OCI-LY3 (cell line): Measurements from ENCODE around the gene PACRG.

Experiments used
- H2AFZ ChIP-seq: fragments of 200-600, 300-600 bp; shearing (Covaris generic); 2 replicates; pipeline ENCODE4 v1.6.0; 2014; ENCODE audit warnings: antibody characterized with exemption, low read depth, low read length
- H3K27ac ChIP-seq: fragments of 200-600, 300-600 bp; sonication (generic); 2 replicates; pipeline ENCODE4 v1.5.1; 2014; ENCODE audit warnings: mild to moderate bottlenecking, low read length, moderate library complexity, mixed read lengths
- H3K27me3 ChIP-seq: fragments of 200-600, 300-600 bp; sonication (generic); 2 replicates; pipeline ENCODE4 v1.6.1; 2014; ENCODE audit warnings: low read depth, low read length, mixed read lengths
- H3K36me3 ChIP-seq: fragments of 200-600, 300-600 bp; sonication (generic); replicated peaks from 2 replicates; pipeline ENCODE3; 2014; ENCODE audit warnings: low read depth, low read length, mixed read lengths
- H3K4me1 ChIP-seq: fragments of 300-600, 200-600 bp; sonication (generic); 2 replicates; pipeline ENCODE4 v1.6.1; 2014; ENCODE audit warnings: low read length, mixed read lengths
- H3K4me2 ChIP-seq: fragments of 200-600, 300-600 bp; sonication (generic); 2 replicates; pipeline ENCODE4 v1.6.1; 2014; ENCODE audit warnings: low read length, mixed read lengths
- H3K4me3 ChIP-seq: fragments of 300-600, 200-600 bp; sonication (generic); 2 replicates; pipeline ENCODE4 v1.5.1; 2014; ENCODE audit warnings: antibody characterized with exemption, mild to moderate bottlenecking, low read length, moderate library complexity
- H3K79me2 ChIP-seq: fragments of 300-600, 200-600 bp; shearing (Covaris generic); 2 replicates; pipeline ENCODE4 v1.6.1; 2014; ENCODE audit warnings: mild to moderate bottlenecking, low read length, mixed read lengths
- H3K9ac ChIP-seq: fragments of 300-600, 200-600 bp; shearing (Covaris generic); 2 replicates; pipeline ENCODE4 v1.6.0; 2014; ENCODE audit warnings: mild to moderate bottlenecking, low read length, moderate library complexity
- H3K9me3 ChIP-seq: fragments of 200-600, 300-600 bp; shearing (Covaris generic); 2 replicates; pipeline ENCODE4 v1.6.1; 2014; ENCODE audit warnings: low read length, mixed read lengths; ENCODE audit not compliant: insufficient read depth
- H4K20me1 ChIP-seq: fragments of 200-600, 300-600 bp; sonication (generic); 2 replicates; pipeline ENCODE4 v1.6.1; 2016; ENCODE audit warnings: low read length, mixed read lengths; ENCODE audit not compliant: insufficient read depth
- EZH2phosphoT487 ChIP-seq: fragments of 200-600 bp; shearing (Covaris generic); IDR thresholded peaks from 2 replicates; pipeline ENCODE4 v1.6.1; 2018; ENCODE audit warnings: antibody characterized with exemption, mixed run types, low read depth
- TF ChIP-seq, protein P1 (sequence below): fragments of 200-600, 300-600 bp; sonication (generic); IDR thresholded peaks from 2 replicates; pipeline ENCODE4 v1.5.1; 2014; ENCODE audit warnings: antibody characterized with exemption, low read length, low read depth

PACRG gene

DNA sequence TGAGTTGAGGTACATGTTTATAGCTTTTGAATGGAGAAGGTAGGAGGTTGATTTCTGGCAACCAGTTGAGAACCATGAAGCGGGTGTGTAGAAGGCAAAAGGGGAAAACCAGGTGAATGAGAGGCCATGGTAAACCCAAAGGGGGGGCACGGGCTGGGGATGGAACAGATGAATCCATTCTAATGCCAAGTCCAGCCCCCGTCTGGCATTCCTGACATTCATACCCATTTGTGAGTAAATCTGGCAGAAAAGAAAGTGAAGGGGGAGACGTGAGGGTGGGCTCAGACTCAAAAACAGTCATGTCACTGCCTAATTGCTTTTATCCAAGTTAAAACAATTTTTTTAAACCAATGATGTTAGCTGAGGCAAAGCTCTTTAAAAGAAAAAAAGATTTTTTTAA is 513.9 kb downstream of the PACRG start:
- no peak for TF ChIP-seq EZH2phosphoT487
- TF ChIP-seq, protein P1, sequence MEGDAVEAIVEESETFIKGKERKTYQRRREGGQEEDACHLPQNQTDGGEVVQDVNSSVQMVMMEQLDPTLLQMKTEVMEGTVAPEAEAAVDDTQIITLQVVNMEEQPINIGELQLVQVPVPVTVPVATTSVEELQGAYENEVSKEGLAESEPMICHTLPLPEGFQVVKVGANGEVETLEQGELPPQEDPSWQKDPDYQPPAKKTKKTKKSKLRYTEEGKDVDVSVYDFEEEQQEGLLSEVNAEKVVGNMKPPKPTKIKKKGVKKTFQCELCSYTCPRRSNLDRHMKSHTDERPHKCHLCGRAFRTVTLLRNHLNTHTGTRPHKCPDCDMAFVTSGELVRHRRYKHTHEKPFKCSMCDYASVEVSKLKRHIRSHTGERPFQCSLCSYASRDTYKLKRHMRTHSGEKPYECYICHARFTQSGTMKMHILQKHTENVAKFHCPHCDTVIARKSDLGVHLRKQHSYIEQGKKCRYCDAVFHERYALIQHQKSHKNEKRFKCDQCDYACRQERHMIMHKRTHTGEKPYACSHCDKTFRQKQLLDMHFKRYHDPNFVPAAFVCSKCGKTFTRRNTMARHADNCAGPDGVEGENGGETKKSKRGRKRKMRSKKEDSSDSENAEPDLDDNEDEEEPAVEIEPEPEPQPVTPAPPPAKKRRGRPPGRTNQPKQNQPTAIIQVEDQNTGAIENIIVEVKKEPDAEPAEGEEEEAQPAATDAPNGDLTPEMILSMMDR, result no peak
- H3K4me1 ChIP-seq, result no peaks in the 10 kb centered on the region
- H3K9ac ChIP-seq, result no peak overlapping the region
- no peaks in the 10 kb centered on the region for H3K79me2 ChIP-seq
- H3K27ac ChIP-seq, result no peak overlapping the region
- H4K20me1 ChIP-seq, result no peaks in the 10 kb centered on the region
- H3K9me3 ChIP-seq, result no peaks in the 10 kb centered on the region
- H3K27me3 ChIP-seq, result no peaks in the 10 kb centered on the region
- H3K4me2 ChIP-seq, result no peak overlapping the region
- no peaks in the 10 kb centered on the region for H3K36me3 ChIP-seq
- no peak overlapping the region for H3K4me3 ChIP-seq
- H2AFZ ChIP-seq, result no peak overlapping the region

DNA sequence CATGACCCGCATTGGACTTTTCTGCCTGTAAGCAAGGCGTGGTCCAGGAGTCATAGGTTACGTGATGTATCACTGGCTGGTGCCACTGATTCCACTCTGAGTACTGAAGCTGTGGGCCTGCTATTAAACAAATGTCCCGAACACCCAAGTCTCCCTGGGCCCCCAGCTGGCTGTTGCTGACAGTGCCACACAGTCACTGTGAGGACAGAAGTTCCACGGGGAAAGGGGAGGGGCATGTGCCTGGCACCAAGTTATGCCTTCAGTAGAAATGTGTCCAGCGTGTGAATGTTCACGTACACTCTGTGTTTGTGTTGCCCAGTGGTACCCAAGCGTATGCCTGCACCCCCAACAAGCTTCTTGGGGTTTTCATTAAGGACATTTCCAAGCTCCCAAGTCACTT is 515.3 kb downstream of the PACRG start:
- H3K4me1 ChIP-seq, result no peaks in the 10 kb centered on the region
- H2AFZ ChIP-seq, result no peak overlapping the region
- no peaks in the 10 kb centered on the region for H3K79me2 ChIP-seq
- no peak overlapping the region for H3K4me3 ChIP-seq
- H4K20me1 ChIP-seq, result no peaks in the 10 kb centered on the region
- H3K9ac ChIP-seq, result no peak overlapping the region
- no peak overlapping the region for H3K27ac ChIP-seq
- no peaks in the 10 kb centered on the region for H3K9me3 ChIP-seq
- H3K36me3 ChIP-seq, result no peaks in the 10 kb centered on the region
- H3K27me3 ChIP-seq, result no peaks in the 10 kb centered on the region
- no peak overlapping the region for H3K4me2 ChIP-seq
- TF ChIP-seq, protein P1, result no peak
- no peak for TF ChIP-seq EZH2phosphoT487

DNA sequence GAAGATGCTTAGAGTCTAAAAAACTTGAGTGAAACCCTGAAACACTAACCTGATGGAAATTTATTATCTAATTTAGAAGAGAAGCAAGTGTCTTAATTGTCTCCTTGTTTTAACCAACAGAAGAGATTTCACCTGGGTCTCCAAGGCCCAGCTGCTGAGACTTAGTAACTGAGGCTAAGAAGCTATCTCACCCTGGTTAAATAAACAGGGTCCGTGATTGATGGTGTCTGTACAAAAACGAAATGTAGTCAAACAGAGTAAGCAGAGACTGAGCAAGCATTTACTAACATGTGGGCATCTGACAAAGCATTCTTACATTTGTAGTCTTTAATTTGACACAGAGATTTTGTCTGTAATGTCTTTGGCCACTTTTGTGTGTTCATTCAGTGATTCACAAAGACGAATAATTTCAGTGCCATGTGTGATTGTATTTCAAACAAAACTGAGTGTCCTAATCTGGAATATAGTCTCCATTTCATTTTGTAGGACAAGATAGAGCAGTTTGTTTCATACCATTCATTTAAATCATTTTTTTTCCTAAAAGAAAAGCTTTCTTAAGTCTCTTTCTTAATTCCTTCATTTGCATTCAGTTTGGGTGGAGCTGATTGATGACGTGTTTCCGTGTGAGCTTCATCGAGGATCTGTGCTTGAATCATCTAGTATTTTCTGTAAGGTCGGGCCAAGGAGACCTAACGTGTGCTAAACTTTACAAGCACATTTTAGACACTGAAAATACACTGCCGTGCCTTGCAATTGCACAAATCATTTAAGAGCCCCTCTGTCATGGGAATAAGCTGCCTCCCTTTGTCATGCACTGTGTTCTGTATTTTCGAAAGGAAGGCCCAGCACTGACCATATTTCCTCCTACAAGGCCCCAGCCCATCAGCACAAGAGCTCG is 516.2 kb downstream of the PACRG start:
- H3K4me3 ChIP-seq, result no peak overlapping the region
- H3K79me2 ChIP-seq, result no peaks in the 10 kb centered on the region
- TF ChIP-seq, protein P1, result no peak
- TF ChIP-seq EZH2phosphoT487, result no peak
- no peak overlapping the region for H3K27ac ChIP-seq
- no peaks in the 10 kb centered on the region for H3K9me3 ChIP-seq
- H4K20me1 ChIP-seq, result no peaks in the 10 kb centered on the region
- H3K9ac ChIP-seq, result no peak overlapping the region
- H3K4me2 ChIP-seq, result no peak overlapping the region
- H3K4me1 ChIP-seq, result no peaks in the 10 kb centered on the region
- H3K36me3 ChIP-seq, result no peaks in the 10 kb centered on the region
- no peaks in the 10 kb centered on the region for H3K27me3 ChIP-seq
- no peak overlapping the region for H2AFZ ChIP-seq

DNA sequence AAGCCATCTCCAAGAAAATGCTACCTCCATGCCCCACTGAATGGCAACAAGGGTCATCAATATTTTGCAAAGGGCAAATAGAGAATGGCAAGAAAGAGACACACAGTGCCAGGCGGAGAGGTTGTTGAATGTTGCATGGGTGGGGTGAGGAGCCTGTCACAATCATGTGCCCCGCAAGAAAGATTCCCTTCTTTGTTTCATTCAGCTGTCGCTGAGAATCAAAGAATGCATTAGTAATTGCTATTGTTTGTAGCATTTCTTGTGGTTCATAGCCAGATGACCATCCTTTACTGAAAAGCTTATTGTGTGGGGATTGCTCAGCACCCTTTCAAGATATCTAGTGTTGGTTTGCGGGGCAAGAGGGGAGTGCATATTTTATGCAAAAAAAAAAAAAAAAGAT is 520.3 kb downstream of the PACRG start:
- Histone ChIP-seq H4K20me1 (no peaks in the 10 kb centered on the region), H3K4me2 (no peak overlapping the region), H3K27me3 (no peaks in the 10 kb centered on the region), H3K9ac (no peak overlapping the region), H3K4me1 (no peaks in the 10 kb centered on the region), H3K36me3 (no peaks in the 10 kb centered on the region), H2AFZ (no peak overlapping the region), H3K4me3 (no peak overlapping the region), H3K9me3 (no peaks in the 10 kb centered on the region), H3K27ac (no peak overlapping the region), H3K79me2 (no peaks in the 10 kb centered on the region)
- TF ChIP-seq EZH2phosphoT487, result no peak
- TF ChIP-seq, protein P1, result no peak
